ENCODE results near the gene TPCN2. TPM values are rescaled to one million over a fixed set of nuclear protein-coding genes. Genes with fewer than 3 reads are reported as not detected.

TPCN2 gene
- total and polyA plus RNA-seq, 4 donors: 6.4 to 20.8 (median 12.1) TPM

DNA sequence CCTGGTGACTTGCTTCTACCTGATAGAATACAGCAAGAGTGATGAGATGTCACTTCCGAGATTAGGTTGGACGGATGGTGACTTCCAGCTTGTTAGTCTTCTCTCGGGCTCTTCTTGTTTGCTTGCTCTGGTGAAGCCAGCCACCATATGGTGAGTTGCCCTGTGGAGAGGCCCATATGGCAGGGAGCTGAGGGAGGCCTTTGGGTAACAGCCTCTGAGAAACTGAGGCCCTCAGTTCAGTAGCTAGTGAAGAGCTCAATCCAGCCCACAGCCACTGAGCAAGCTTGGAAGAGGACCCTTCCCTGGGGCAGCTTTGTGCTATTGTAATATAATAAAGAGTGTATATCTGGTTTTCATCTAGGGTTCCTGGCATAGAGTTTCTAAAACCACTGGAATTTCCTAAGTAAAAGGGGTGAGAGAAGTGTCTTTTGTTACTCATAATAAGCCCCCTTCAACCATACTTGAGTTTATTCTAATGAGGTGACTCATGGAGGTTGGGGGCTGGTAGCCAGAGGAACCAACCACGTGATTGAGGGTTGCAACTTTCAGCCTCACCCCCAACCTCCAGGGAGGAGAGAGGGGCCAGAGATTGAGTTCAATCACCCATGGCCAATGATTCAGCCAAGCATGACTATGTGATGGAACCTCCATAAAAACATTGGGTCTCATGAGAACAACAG lies 8.0 kb upstream of the TPCN2 start:
- H3K27me3 ChIP-seq (ENCODE audit: control insufficient read depth in 4 of 4, insufficient read depth in 4 of 4, low read length in 3 of 4): no peaks in the 10 kb centered on the region
- H3K27ac ChIP-seq (ENCODE audit: low read depth in 1 of 2, low read length in 2 of 2): no peak overlapping the region
- H3K9ac ChIP-seq (ENCODE audit: low read depth in 1 of 2, low read length in 2 of 2): no peak overlapping the region
- H3K4me1 ChIP-seq (ENCODE audit: control insufficient read depth in 4 of 4, insufficient read depth in 4 of 4, low read length in 3 of 4): peaks cover 0 to 3% (median 0%) of the 10 kb centered on the region in 4 donors
- H3K36me3 ChIP-seq (ENCODE audit: control insufficient read depth in 4 of 4, insufficient read depth in 3 of 4, low read depth in 1 of 4, low read length in 3 of 4): no peaks in the 10 kb centered on the region
- 88% methylated on average over 4 of the region's 4 CpGs for WGBS
- no peaks in the 10 kb centered on the region for H3K9me3 ChIP-seq (ENCODE audit: control insufficient read depth in 4 of 4, low read length in 3 of 4)
- no peak for DNase-seq (ENCODE audit: low spot score)
- TF ChIP-seq, protein P1, sequence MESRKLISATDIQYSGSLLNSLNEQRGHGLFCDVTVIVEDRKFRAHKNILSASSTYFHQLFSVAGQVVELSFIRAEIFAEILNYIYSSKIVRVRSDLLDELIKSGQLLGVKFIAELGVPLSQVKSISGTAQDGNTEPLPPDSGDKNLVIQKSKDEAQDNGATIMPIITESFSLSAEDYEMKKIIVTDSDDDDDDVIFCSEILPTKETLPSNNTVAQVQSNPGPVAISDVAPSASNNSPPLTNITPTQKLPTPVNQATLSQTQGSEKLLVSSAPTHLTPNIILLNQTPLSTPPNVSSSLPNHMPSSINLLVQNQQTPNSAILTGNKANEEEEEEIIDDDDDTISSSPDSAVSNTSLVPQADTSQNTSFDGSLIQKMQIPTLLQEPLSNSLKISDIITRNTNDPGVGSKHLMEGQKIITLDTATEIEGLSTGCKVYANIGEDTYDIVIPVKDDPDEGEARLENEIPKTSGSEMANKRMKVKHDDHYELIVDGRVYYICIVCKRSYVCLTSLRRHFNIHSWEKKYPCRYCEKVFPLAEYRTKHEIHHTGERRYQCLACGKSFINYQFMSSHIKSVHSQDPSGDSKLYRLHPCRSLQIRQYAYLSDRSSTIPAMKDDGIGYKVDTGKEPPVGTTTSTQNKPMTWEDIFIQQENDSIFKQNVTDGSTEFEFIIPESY (IDR thresholded peaks at IDR 0.05): no peak
- H3K4me3 ChIP-seq (ENCODE audit: low read depth in 1 of 3, low read length in 3 of 3): no peak overlapping the region

DNA sequence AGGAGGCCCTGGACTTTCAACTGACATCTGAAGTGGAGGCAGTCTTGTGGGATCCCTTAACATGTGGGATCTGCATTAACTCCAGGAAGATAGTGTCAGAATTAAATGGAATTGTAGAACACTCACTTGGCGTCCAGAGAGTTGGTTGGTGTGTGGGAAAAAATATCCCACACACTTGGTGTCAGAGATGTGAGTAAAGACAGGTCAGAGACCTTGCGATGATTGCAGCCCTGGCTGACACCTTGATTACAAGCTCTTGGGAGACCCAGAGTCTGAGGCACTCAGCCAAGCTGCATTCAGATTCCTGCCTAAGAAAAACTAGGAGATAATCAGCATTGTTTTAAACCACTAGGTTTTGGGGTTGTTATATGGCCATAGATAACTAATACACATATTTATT lies 7.2 kb upstream of the TPCN2 start:
- Histone ChIP-seq H3K36me3 (ENCODE audit: control insufficient read depth in 4 of 4, insufficient read depth in 3 of 4, low read depth in 1 of 4, low read length in 3 of 4) (no peaks in the 10 kb centered on the region), H3K4me3 (ENCODE audit: low read depth in 1 of 3, low read length in 3 of 3) (no peak overlapping the region), H3K9me3 (ENCODE audit: control insufficient read depth in 4 of 4, low read length in 3 of 4) (no peaks in the 10 kb centered on the region), H3K4me1 (ENCODE audit: control insufficient read depth in 4 of 4, insufficient read depth in 4 of 4, low read length in 3 of 4) (peaks cover 0 to 3% (median 0%) of the 10 kb centered on the region in 4 donors), H3K27ac (ENCODE audit: low read depth in 1 of 2, low read length in 2 of 2) (no peak overlapping the region), H3K9ac (ENCODE audit: low read depth in 1 of 2, low read length in 2 of 2) (no peak overlapping the region), H3K27me3 (ENCODE audit: control insufficient read depth in 4 of 4, insufficient read depth in 4 of 4, low read length in 3 of 4) (no peaks in the 10 kb centered on the region)
- no peak for TF ChIP-seq RXRA (IDR thresholded peaks at IDR 0.05)
- no peak for TF ChIP-seq TAF1 (conservative IDR thresholded peaks at IDR 0.05)
- TF ChIP-seq, protein P1 (IDR thresholded peaks at IDR 0.05): no peak
- TF ChIP-seq HNF4G (IDR thresholded peaks at IDR 0.05): no peak
- TF ChIP-seq EGR1 (IDR thresholded peaks at IDR 0.05; ENCODE audit: low read depth in 2 of 2): no peak
- TF ChIP-seq SP1 (IDR thresholded peaks at IDR 0.05): no peak
- no peak for TF ChIP-seq HNF4A (conservative IDR thresholded peaks at IDR 0.05)
- no peak for DNase-seq (ENCODE audit: low spot score)
- WGBS: 85% methylated on average over 2 of the region's 2 CpGs

DNA sequence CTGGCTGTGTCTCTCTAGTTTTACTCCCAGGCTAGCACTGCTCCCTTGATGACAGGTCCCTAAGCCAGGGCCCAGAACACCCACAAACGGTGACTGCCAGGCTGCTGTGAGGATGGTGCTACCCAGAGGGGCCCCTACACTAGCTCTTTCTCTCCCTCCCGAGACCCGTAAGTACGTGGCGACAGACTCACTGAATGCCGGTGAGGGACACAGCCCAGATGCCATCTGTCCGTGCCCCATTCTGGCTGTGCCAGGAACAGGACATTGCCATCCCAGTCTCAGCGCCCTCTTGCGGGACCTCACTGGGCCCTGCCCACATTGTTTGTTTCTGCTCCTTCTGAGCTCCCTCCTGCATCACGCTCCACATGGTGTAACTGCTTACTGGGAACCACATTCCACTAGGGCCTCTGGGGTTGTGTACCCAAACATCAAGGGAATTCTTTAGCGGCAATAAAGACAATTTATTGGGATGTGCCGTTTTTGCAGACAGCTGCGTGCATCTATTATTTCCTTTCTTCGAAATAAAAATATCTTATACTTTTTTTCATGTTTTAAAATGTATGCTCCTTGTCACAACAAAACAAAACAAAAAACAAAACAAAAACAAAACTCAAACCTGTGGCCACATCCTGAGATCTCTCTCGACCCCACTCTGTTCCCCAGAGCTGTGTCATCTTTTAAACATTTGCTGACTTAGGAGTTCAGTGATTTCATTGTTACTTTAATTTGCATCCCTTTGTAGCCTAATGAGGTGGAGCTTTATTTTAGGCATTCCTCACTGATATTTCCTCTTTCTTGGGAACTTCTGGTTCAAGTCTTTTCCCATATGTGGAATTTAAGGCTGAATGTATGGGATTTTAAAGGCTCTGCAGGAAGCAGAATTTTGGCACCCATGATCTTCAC lies 4.4 kb upstream of the TPCN2 start:
- Histone ChIP-seq H3K27ac (ENCODE audit: low read depth in 1 of 2, low read length in 2 of 2) (no peak overlapping the region), H3K4me3 (ENCODE audit: low read depth in 1 of 3, low read length in 3 of 3) (no peak overlapping the region), H3K27me3 (ENCODE audit: control insufficient read depth in 4 of 4, insufficient read depth in 4 of 4, low read length in 3 of 4) (no peaks in the 10 kb centered on the region), H3K4me1 (ENCODE audit: control insufficient read depth in 4 of 4, insufficient read depth in 4 of 4, low read length in 3 of 4) (peaks cover under 1 to 9% (median 5%) of the 10 kb centered on the region in 4 donors), H3K36me3 (ENCODE audit: control insufficient read depth in 4 of 4, insufficient read depth in 3 of 4, low read depth in 1 of 4, low read length in 3 of 4) (no peaks in the 10 kb centered on the region), H3K9ac (ENCODE audit: low read depth in 1 of 2, low read length in 2 of 2) (no peak overlapping the region), H3K9me3 (ENCODE audit: control insufficient read depth in 4 of 4, low read length in 3 of 4) (no peaks in the 10 kb centered on the region)
- DNase-seq (ENCODE audit: low spot score): no peak
- 40% methylated on average over 15 of the region's 15 CpGs for WGBS
- TF ChIP-seq RAD21 (IDR thresholded peaks at IDR 0.05) (peak; percentile 78 to 84), JUND (IDR thresholded peaks at IDR 0.05) (no peak), HNF4A (conservative IDR thresholded peaks at IDR 0.05) (peak in 1 of 2 donors; percentile 4), CTCF (IDR thresholded peaks at IDR 0.05; ENCODE audit: low read depth, low read length, missing input control) (peak; percentile 51), NR2F2 (IDR thresholded peaks at IDR 0.05) (no peak), FOXA1 (IDR thresholded peaks at IDR 0.05) (no peak), GABPA (IDR thresholded peaks at IDR 0.05 in 1 of 2, conservative IDR thresholded peaks at IDR 0.05 in 1 of 2) (no peak), EGR1 (IDR thresholded peaks at IDR 0.05; ENCODE audit: low read depth in 2 of 2) (no peak), FOXA2 (IDR thresholded peaks at IDR 0.05) (no peak), RXRA (IDR thresholded peaks at IDR 0.05) (peak in 1 of 2 donors; percentile 11)
- TF ChIP-seq, protein P2, sequence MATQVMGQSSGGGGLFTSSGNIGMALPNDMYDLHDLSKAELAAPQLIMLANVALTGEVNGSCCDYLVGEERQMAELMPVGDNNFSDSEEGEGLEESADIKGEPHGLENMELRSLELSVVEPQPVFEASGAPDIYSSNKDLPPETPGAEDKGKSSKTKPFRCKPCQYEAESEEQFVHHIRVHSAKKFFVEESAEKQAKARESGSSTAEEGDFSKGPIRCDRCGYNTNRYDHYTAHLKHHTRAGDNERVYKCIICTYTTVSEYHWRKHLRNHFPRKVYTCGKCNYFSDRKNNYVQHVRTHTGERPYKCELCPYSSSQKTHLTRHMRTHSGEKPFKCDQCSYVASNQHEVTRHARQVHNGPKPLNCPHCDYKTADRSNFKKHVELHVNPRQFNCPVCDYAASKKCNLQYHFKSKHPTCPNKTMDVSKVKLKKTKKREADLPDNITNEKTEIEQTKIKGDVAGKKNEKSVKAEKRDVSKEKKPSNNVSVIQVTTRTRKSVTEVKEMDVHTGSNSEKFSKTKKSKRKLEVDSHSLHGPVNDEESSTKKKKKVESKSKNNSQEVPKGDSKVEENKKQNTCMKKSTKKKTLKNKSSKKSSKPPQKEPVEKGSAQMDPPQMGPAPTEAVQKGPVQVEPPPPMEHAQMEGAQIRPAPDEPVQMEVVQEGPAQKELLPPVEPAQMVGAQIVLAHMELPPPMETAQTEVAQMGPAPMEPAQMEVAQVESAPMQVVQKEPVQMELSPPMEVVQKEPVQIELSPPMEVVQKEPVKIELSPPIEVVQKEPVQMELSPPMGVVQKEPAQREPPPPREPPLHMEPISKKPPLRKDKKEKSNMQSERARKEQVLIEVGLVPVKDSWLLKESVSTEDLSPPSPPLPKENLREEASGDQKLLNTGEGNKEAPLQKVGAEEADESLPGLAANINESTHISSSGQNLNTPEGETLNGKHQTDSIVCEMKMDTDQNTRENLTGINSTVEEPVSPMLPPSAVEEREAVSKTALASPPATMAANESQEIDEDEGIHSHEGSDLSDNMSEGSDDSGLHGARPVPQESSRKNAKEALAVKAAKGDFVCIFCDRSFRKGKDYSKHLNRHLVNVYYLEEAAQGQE (IDR thresholded peaks at IDR 0.05): no peak
- TF ChIP-seq, protein P3, sequence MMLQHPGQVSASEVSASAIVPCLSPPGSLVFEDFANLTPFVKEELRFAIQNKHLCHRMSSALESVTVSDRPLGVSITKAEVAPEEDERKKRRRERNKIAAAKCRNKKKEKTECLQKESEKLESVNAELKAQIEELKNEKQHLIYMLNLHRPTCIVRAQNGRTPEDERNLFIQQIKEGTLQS (IDR thresholded peaks at IDR 0.05): no peak
